ENCODE results near the gene SYNGAP1.

DNA sequence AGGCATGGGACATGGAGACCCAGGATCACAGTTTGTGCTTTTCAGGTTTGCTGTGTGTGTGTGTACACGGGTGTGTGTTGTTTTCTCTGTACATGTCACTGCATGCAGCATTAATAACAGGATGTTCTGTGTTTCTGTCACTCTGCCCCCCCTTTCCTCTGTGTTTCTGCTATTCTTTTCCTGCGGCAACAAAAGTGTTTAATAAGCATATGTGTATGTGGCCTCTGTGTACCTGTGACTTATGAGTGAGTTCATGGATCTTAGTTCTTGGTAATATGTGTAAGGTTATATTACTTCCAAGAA is 9.8 kb downstream of the SYNGAP1 start:
- TF ChIP-seq, protein P1, sequence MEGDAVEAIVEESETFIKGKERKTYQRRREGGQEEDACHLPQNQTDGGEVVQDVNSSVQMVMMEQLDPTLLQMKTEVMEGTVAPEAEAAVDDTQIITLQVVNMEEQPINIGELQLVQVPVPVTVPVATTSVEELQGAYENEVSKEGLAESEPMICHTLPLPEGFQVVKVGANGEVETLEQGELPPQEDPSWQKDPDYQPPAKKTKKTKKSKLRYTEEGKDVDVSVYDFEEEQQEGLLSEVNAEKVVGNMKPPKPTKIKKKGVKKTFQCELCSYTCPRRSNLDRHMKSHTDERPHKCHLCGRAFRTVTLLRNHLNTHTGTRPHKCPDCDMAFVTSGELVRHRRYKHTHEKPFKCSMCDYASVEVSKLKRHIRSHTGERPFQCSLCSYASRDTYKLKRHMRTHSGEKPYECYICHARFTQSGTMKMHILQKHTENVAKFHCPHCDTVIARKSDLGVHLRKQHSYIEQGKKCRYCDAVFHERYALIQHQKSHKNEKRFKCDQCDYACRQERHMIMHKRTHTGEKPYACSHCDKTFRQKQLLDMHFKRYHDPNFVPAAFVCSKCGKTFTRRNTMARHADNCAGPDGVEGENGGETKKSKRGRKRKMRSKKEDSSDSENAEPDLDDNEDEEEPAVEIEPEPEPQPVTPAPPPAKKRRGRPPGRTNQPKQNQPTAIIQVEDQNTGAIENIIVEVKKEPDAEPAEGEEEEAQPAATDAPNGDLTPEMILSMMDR (IDR thresholded peaks at IDR 0.05), result no peak
- no peak for TF ChIP-seq POLR2A (IDR thresholded peaks at IDR 0.05)
